HEK293 (cell line): Measurements from ENCODE around the gene PRR36.

Experiments
- GLIS2 ChIP-seq: fragments of 450-650 bp; formaldehyde crosslinking; IDR thresholded peaks from 2 replicates; pipeline ENCODE4 v1.5.1; 2016; ENCODE audit warnings: missing biosample characterization, missing genetic modification characterization
- HOXA7 ChIP-seq: sonication (generic); formaldehyde crosslinking; IDR thresholded peaks from 2 replicates; pipeline ENCODE4 v1.8.1; 2022; ENCODE audit warnings: missing genetic modification reagents, borderline replicate concordance
- KLF10 ChIP-seq: fragments of 450-650 bp; IDR thresholded peaks from 2 replicates; pipeline ENCODE4 v1.5.1; 2018; ENCODE audit warnings: missing biosample characterization, mild to moderate bottlenecking, missing genetic modification characterization
- MEIS1 ChIP-seq: sonication (generic); formaldehyde crosslinking; IDR thresholded peaks from 2 replicates; pipeline ENCODE4 v1.8.1; 2022; ENCODE audit warnings: missing genetic modification reagents, mild to moderate bottlenecking, borderline replicate concordance
- OVOL3 ChIP-seq: fragments of 450-650 bp; formaldehyde crosslinking; IDR thresholded peaks from 2 replicates; pipeline ENCODE4 v1.5.1; 2016; ENCODE audit warnings: missing biosample characterization, missing genetic modification characterization
- REPIN1 ChIP-seq: fragments of 450-650 bp; formaldehyde crosslinking; IDR thresholded peaks from 2 replicates; pipeline ENCODE4 v1.5.1; 2017; ENCODE audit warnings: missing biosample characterization, missing genetic modification characterization, low read depth
- YY1 ChIP-seq: fragments of 450-650 bp; formaldehyde crosslinking; IDR thresholded peaks from 2 replicates; pipeline ENCODE4 v1.5.1; 2018; ENCODE audit warnings: missing biosample characterization, missing genetic modification characterization
- ZBTB20 ChIP-seq: fragments of 450-650 bp; formaldehyde crosslinking; IDR thresholded peaks from 2 replicates; pipeline ENCODE4 v1.5.1; 2016; ENCODE audit warnings: missing biosample characterization, missing genetic modification characterization
- ZBTB8A ChIP-seq: fragments of 450-650 bp; formaldehyde crosslinking; IDR thresholded peaks from 2 replicates; pipeline ENCODE4 v1.5.1; 2016; ENCODE audit warnings: missing biosample characterization, missing genetic modification characterization
- ZFP3 ChIP-seq: fragments of 450-650 bp; formaldehyde crosslinking; IDR thresholded peaks from 2 replicates; pipeline ENCODE4 v1.5.1; 2016; ENCODE audit warnings: low read depth, missing biosample characterization, missing genetic modification characterization
- ZNF112 ChIP-seq: fragments of 450-650 bp; formaldehyde crosslinking; IDR thresholded peaks from 2 replicates; pipeline ENCODE4 v1.5.0; 2017; ENCODE audit warnings: missing biosample characterization, missing genetic modification characterization
- ZNF157 ChIP-seq: fragments of 450-650 bp; formaldehyde crosslinking; IDR thresholded peaks from 2 replicates; pipeline ENCODE4 v1.5.1; 2016; ENCODE audit warnings: missing biosample characterization, missing genetic modification characterization
- ZNF184 ChIP-seq: fragments of 450-650 bp; IDR thresholded peaks from 2 replicates; pipeline ENCODE4 v1.5.1; 2018; ENCODE audit warnings: missing biosample characterization, mild to moderate bottlenecking, missing genetic modification characterization
- ZNF239 ChIP-seq: fragments of 450-650 bp; formaldehyde crosslinking; IDR thresholded peaks from 2 replicates; pipeline ENCODE4 v1.5.1; 2016; ENCODE audit warnings: missing biosample characterization, missing genetic modification characterization
- ZNF24 ChIP-seq: fragments of 450-650 bp; formaldehyde crosslinking; IDR thresholded peaks from 2 replicates; pipeline ENCODE4 v1.5.1; 2016; ENCODE audit warnings: missing biosample characterization, missing genetic modification characterization
- ZNF560 ChIP-seq: fragments of 450-650 bp; formaldehyde crosslinking; IDR thresholded peaks from 2 replicates; pipeline ENCODE4 v1.5.1; 2017; ENCODE audit warnings: missing biosample characterization, missing genetic modification characterization, borderline replicate concordance
- ZNF629 ChIP-seq: fragments of 450-650 bp; formaldehyde crosslinking; IDR thresholded peaks from 2 replicates; pipeline ENCODE4 v1.5.1; 2017; ENCODE audit warnings: missing biosample characterization, missing genetic modification characterization
- ZNF701 ChIP-seq: fragments of 450-650 bp; formaldehyde crosslinking; IDR thresholded peaks from 2 replicates; pipeline ENCODE4 v1.5.1; 2016; ENCODE audit warnings: missing biosample characterization, missing genetic modification characterization
- ZNF76 ChIP-seq: fragments of 450-650 bp; formaldehyde crosslinking; IDR thresholded peaks from 2 replicates; pipeline ENCODE4; 2016; ENCODE audit warnings: low read depth, missing biosample characterization, missing genetic modification characterization, borderline replicate concordance
- ZNF785 ChIP-seq: fragments of 450-650 bp; formaldehyde crosslinking; IDR thresholded peaks from 2 replicates; pipeline ENCODE4 v1.5.1; 2016; ENCODE audit warnings: missing biosample characterization, missing genetic modification characterization
- TF ChIP-seq, protein P1 (sequence below): fragments of 450-650 bp; formaldehyde crosslinking; IDR thresholded peaks from 2 replicates; pipeline ENCODE4 v1.5.1; 2017; ENCODE audit warnings: missing biosample characterization, missing genetic modification characterization
- TF ChIP-seq, protein P2 (sequence below): fragments of 450-650 bp; formaldehyde crosslinking; IDR thresholded peaks from 2 replicates; pipeline ENCODE4 v1.5.1; 2016; ENCODE audit warnings: missing biosample characterization, missing genetic modification characterization
- TF ChIP-seq, protein P3 (sequence below): fragments of 450-650 bp; formaldehyde crosslinking; IDR thresholded peaks from 2 replicates; pipeline ENCODE4 v1.5.1; 2016; ENCODE audit warnings: missing biosample characterization, missing genetic modification characterization, low read depth
- TF ChIP-seq, protein P4 (sequence below): fragments of 450-650 bp; formaldehyde crosslinking; conservative IDR thresholded peaks from 2 replicates; pipeline ENCODE4 v1.5.1; 2016; ENCODE audit warnings: low read depth, missing biosample characterization, missing genetic modification characterization
- TF ChIP-seq, protein P5 (sequence below): fragments of 450-650 bp; IDR thresholded peaks from 2 replicates; pipeline ENCODE4 v1.5.1; 2018; ENCODE audit warnings: missing biosample characterization, mild to moderate bottlenecking, missing genetic modification characterization
- TF ChIP-seq, protein P6 (sequence below): fragments of 450-650 bp; formaldehyde crosslinking; IDR thresholded peaks from 2 replicates; pipeline ENCODE4 v1.5.1; 2017; ENCODE audit warnings: missing biosample characterization, missing genetic modification characterization
- TF ChIP-seq, protein P7 (sequence below): sonication (generic); formaldehyde crosslinking; IDR thresholded peaks from 2 replicates; pipeline ENCODE4 v1.8.1; 2022; ENCODE audit warnings: mild to moderate bottlenecking, moderate library complexity, missing genetic modification reagents

Gene PRR36

DNA sequence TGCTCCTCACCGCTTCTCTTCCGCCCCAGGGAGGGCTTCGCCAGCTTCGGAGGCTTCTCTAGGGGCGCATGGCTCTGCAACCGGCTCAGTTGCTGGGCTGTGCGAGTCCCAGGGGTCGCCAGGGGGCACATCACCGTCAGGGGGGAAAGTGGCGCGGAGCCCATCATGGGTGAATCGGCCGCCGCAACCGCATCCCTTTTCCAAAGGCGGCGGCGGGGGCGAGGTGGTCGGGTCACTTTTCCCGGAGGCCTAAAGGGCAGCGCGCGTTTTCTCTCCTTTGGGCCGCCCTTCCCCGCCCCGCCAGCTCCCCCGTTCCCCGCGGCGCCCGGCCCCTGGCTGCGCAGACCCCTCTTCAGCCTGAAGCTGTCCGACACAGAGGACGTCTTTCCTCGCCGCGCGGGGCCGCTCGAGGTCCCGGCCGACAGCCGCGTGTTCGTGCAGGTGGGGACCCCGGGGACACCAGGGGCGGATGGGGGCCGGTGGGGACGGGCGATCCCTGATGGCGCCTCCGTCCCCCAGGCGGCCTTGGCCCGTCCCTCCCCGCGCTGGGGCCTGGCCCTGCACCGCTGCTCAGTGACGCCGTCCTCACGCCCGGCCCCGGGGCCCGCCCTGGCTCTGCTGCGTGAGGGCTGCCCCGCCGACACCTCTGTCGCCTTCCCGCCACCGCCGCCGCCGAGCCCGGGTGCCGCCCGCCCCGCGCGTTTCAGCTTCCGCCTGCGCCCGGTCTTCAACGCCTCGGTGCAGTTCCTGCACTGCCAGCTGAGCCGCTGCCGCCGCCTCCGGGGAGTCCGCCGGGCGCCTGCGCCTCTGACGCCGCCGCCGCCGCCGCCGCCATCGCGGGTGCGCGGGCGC, 42.1 kb upstream of the PRR36 start (continued):
- no peak for TF ChIP-seq ZFP3 (tag by site-specific recombination)
- TF ChIP-seq, protein P1, sequence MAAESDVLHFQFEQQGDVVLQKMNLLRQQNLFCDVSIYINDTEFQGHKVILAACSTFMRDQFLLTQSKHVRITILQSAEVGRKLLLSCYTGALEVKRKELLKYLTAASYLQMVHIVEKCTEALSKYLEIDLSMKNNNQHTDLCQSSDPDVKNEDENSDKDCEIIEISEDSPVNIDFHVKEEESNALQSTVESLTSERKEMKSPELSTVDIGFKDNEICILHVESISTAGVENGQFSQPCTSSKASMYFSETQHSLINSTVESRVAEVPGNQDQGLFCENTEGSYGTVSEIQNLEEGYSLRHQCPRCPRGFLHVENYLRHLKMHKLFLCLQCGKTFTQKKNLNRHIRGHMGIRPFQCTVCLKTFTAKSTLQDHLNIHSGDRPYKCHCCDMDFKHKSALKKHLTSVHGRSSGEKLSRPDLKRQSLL = no peak
- TF ChIP-seq ZNF112 (tag by site-specific recombination) = no peak
- TF ChIP-seq, protein P2, sequence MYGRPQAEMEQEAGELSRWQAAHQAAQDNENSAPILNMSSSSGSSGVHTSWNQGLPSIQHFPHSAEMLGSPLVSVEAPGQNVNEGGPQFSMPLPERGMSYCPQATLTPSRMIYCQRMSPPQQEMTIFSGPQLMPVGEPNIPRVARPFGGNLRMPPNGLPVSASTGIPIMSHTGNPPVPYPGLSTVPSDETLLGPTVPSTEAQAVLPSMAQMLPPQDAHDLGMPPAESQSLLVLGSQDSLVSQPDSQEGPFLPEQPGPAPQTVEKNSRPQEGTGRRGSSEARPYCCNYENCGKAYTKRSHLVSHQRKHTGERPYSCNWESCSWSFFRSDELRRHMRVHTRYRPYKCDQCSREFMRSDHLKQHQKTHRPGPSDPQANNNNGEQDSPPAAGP (tag by site-specific recombination) = peak; percentile 54; the same call in 1 of the 2 replicates
- no peak for TF ChIP-seq REPIN1 (tag by site-specific recombination)
- TF ChIP-seq, protein P3, sequence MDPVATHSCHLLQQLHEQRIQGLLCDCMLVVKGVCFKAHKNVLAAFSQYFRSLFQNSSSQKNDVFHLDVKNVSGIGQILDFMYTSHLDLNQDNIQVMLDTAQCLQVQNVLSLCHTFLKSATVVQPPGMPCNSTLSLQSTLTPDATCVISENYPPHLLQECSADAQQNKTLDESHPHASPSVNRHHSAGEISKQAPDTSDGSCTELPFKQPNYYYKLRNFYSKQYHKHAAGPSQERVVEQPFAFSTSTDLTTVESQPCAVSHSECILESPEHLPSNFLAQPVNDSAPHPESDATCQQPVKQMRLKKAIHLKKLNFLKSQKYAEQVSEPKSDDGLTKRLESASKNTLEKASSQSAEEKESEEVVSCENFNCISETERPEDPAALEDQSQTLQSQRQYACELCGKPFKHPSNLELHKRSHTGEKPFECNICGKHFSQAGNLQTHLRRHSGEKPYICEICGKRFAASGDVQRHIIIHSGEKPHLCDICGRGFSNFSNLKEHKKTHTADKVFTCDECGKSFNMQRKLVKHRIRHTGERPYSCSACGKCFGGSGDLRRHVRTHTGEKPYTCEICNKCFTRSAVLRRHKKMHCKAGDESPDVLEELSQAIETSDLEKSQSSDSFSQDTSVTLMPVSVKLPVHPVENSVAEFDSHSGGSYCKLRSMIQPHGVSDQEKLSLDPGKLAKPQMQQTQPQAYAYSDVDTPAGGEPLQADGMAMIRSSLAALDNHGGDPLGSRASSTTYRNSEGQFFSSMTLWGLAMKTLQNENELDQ (tag by site-specific recombination) = no peak
- no peak for TF ChIP-seq OVOL3
- TF ChIP-seq ZNF24 (tag by site-specific recombination) = no peak
- TF ChIP-seq ZNF629 (tag by site-specific recombination) = no peak
- TF ChIP-seq, protein P4, sequence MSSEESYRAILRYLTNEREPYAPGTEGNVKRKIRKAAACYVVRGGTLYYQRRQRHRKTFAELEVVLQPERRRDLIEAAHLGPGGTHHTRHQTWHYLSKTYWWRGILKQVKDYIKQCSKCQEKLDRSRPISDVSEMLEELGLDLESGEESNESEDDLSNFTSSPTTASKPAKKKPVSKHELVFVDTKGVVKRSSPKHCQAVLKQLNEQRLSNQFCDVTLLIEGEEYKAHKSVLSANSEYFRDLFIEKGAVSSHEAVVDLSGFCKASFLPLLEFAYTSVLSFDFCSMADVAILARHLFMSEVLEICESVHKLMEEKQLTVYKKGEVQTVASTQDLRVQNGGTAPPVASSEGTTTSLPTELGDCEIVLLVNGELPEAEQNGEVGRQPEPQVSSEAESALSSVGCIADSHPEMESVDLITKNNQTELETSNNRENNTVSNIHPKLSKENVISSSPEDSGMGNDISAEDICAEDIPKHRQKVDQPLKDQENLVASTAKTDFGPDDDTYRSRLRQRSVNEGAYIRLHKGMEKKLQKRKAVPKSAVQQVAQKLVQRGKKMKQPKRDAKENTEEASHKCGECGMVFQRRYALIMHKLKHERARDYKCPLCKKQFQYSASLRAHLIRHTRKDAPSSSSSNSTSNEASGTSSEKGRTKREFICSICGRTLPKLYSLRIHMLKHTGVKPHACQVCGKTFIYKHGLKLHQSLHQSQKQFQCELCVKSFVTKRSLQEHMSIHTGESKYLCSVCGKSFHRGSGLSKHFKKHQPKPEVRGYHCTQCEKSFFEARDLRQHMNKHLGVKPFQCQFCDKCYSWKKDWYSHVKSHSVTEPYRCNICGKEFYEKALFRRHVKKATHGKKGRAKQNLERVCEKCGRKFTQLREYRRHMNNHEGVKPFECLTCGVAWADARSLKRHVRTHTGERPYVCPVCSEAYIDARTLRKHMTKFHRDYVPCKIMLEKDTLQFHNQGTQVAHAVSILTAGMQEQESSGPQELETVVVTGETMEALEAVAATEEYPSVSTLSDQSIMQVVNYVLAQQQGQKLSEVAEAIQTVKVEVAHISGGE (tag by site-specific recombination) = no peak
- TF ChIP-seq ZBTB8A = no peak
- no peak for TF ChIP-seq ZNF157
- TF ChIP-seq ZNF239 (tag by site-specific recombination) = no peak
- TF ChIP-seq ZBTB20 (tag by site-specific recombination) = peak; percentile 60
- TF ChIP-seq, protein P5, sequence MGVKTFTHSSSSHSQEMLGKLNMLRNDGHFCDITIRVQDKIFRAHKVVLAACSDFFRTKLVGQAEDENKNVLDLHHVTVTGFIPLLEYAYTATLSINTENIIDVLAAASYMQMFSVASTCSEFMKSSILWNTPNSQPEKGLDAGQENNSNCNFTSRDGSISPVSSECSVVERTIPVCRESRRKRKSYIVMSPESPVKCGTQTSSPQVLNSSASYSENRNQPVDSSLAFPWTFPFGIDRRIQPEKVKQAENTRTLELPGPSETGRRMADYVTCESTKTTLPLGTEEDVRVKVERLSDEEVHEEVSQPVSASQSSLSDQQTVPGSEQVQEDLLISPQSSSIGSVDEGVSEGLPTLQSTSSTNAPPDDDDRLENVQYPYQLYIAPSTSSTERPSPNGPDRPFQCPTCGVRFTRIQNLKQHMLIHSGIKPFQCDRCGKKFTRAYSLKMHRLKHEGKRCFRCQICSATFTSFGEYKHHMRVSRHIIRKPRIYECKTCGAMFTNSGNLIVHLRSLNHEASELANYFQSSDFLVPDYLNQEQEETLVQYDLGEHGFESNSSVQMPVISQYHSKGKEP = peak; percentile 98
- no peak for TF ChIP-seq MEIS1 (CRISPR knock-in tag)
- peak; percentile 58 for TF ChIP-seq GLIS2 (tag by site-specific recombination)
- TF ChIP-seq ZNF785 (tag by site-specific recombination) = no peak
- TF ChIP-seq, protein P6, sequence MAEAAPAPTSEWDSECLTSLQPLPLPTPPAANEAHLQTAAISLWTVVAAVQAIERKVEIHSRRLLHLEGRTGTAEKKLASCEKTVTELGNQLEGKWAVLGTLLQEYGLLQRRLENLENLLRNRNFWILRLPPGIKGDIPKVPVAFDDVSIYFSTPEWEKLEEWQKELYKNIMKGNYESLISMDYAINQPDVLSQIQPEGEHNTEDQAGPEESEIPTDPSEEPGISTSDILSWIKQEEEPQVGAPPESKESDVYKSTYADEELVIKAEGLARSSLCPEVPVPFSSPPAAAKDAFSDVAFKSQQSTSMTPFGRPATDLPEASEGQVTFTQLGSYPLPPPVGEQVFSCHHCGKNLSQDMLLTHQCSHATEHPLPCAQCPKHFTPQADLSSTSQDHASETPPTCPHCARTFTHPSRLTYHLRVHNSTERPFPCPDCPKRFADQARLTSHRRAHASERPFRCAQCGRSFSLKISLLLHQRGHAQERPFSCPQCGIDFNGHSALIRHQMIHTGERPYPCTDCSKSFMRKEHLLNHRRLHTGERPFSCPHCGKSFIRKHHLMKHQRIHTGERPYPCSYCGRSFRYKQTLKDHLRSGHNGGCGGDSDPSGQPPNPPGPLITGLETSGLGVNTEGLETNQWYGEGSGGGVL (tag by site-specific recombination) = 0 out of 2 replicates have a peak, but pooled peaks have one; percentile 14
- no peak; the same call in 1 of the 2 replicates for TF ChIP-seq KLF10 (tag by site-specific recombination)
- no peak for TF ChIP-seq YY1 (tag by site-specific recombination)
- TF ChIP-seq, protein P7, sequence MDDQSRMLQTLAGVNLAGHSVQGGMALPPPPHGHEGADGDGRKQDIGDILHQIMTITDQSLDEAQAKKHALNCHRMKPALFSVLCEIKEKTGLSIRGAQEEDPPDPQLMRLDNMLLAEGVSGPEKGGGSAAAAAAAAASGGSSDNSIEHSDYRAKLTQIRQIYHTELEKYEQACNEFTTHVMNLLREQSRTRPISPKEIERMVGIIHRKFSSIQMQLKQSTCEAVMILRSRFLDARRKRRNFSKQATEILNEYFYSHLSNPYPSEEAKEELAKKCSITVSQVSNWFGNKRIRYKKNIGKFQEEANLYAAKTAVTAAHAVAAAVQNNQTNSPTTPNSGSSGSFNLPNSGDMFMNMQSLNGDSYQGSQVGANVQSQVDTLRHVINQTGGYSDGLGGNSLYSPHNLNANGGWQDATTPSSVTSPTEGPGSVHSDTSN = no peak
- no peak for TF ChIP-seq ZNF701 (tag by site-specific recombination)
- TF ChIP-seq ZNF560 (tag by site-specific recombination) = no peak
- no peak for TF ChIP-seq ZNF184 (tag by site-specific recombination)
- TF ChIP-seq HOXA7 (CRISPR knock-in tag) = no peak
- peak; percentile 36; the same call in 1 of the 2 replicates for TF ChIP-seq ZNF76
